Cortex of kidney (tissue), 1 donor: ENCODE results near the gene MRPS35.
"Not testable (repeated sequence)": the region's sequence is repeated elsewhere in the genome, so short reads cannot be mapped to it uniquely, and the experiment has no call there.

Source experiments
- DNase-seq: peaks from one replicate; lab custom pipeline; 2025; lab: John Stamatoyannopoulos, UW

Gene MRPS35

GRCh38 chr12:27709212-27709931 lies 1.3 kb upstream of the MRPS35 start:
- DNase-seq, result no peak

GRCh38 chr12:27709932-27710591 lies 570 bp upstream of the MRPS35 start:
- no peak for DNase-seq

- no peak for DNase-seq
Observed at GRCh38 chr12:27711317-27711682, 668 bp downstream of the MRPS35 start.

DNA sequence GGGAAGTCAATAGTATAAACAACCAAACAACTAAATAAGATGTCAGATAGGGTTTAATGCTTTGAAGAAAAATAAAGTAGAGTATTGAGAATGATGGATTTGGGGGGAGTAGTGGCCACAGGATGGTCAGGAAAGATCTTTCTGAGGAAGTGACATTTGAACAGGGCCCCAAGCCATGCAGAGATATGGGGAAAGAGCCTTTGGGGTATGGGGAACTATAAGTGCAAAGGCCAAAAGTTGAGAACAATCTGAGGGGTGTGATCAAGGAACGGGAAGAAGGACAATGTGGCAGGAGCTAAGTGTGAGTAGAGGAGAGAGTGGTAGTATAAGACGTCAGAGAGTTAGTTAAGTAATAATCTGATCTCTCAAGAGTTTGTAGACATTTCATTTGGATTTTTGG lies 1.3 kb downstream of the MRPS35 start:
- DNase-seq, result no peak

DNA sequence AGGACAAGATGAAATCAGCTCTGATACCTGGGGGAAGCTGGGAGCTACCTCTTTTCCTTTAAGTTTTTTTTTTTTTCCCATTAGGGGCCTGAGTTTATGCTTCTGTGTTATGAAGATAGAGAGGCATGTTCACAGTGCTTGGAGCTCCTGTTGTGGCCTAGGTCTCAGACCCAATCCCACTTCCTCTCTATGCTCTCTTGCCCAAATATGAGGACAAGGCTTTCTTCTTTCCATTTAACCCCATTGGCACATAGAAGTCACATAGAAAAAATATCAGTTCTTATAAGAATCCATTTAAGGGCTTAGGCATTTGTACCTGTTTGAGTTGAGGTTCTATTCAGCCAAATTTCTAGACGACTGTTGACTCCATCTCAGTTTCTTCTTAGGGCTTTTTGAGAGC lies 12.6 kb downstream of the MRPS35 start:
- no peak for DNase-seq

- no peak for DNase-seq
Observed at GRCh38 chr12:27730097-27730588, 19.5 kb downstream of the MRPS35 start.

- DNase-seq, result no peak
Observed at GRCh38 chr12:27732281-27732680, 21.6 kb downstream of the MRPS35 start.

- no peak for DNase-seq
Observed at GRCh38 chr12:27733052-27733656, 22.5 kb downstream of the MRPS35 start.

DNA sequence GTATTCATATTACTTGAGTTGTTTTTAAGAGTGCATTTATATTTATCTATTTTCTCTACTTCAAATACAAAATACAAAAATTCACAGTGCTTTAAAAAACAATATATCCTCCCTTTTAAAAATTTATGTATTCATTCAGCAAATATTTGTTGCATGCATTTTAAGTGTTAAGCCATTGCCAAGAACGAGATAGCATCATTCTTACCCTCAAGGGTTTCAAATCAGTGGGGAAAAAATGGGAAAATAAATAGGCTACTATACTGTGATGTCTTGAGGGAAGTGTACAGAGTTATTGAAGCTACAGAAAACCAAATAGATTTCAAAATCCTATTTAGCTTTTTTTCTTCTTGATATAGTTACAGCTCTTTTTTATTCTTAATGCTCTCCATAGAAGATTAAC lies 23.2 kb downstream of the MRPS35 start:
- DNase-seq, result no peak

DNA sequence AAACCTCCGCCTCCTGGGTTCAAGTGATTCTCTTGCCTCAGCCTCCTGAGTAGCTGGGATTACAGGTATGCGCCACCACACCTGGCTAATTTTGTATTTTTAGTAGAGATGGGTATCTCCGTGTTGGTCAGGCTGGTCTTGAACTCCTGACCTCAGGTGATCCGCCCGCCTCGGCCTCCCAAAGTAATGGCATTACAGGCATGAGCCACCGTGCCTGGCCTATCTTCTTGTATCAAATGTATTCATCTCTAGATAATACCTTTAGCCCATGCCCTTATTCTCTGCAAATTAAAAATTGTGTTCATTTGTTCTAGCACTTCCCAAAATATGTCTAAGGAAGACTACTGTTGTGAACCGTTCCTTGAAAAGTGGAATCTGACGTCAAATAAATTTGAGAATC lies 23.7 kb downstream of the MRPS35 start:
- DNase-seq, result not testable (repeated sequence)

- DNase-seq, result no peak
Observed at GRCh38 chr12:27743601-27744000, 33.0 kb downstream of the MRPS35 start.

DNA sequence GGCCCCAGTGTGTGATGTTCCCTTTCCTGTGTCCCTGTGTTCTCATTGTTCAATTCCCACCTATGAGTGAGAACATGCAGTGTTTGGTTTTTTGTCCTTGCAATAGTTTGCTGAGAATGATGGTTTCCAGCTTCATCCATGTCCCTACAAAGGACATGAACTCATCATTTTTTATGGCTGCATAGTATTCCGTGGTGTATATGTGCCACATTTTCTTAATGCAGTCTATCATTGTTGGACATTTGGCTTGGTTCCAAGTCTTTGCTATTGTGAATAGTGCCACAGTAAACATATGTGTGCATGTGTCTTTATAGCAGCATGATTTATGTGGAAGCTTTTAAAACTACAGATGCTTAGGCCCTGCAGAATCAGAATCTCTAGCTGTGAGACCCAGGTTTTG lies 35.1 kb downstream of the MRPS35 start:
- not testable (repeated sequence) for DNase-seq

DNA sequence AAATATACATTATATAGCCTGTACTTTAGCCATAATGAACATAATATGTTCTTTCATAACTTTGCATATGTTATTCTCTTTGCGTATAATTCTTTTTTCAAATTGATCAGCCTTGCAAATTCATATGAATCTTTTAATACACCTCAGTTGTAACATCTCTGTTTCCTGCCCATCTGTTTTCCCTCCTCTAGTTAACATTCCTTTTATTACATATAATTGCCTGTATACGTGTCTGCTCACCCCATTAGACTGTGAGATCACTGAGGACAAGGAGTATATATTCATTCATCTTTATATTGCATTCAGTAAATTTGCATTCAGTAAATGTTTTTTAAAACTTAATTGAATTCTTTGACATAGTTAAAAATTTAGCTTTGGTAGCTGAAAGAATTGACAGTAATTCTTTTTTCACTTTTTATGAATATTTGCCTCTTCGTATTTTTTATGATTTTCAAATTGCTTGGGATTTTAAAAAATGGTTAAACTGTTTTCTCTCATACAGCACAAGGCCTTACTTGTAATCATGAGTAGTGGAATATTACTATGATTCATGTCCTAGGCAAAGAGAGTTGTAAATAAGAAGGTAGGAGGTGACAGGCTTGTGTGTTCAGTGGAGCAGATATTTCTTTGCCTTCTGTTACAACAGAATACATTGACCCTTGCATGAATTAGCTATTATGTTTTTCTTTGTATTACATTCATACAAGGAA lies 36.6 kb downstream of the MRPS35 start:
- no peak for DNase-seq

DNA sequence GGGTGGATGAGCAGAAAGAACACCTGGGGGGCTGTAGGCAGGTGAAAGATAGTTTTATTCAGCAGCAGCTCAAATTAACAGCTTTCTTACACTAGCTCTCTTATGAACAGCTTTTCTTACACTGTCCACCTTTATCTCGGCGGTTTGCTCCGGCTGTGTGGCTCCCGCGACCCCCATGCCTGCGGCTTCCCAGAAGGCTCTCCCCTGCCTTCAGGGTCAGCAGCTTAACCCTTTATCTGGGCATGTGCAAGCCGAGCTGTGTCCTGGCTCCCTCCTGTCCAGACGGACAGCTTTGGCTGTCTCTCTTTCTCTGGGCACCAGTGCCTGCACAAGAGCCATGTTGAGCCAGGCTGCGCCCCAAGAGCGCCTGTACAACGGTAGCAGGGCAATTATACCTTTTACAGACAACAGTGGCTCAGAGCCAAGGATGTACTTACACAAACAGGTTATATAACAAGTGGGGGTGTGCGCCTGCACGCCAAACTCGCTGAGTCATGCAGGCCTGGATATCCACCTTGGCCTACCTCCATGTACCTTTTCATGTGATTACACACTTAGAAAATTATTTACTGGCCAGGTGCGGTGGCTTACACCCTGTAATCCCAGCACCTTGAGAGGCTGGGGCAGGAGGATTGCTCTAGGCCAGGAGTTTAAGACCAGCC lies 40.9 kb downstream of the MRPS35 start:
- DNase-seq, result no peak

DNA sequence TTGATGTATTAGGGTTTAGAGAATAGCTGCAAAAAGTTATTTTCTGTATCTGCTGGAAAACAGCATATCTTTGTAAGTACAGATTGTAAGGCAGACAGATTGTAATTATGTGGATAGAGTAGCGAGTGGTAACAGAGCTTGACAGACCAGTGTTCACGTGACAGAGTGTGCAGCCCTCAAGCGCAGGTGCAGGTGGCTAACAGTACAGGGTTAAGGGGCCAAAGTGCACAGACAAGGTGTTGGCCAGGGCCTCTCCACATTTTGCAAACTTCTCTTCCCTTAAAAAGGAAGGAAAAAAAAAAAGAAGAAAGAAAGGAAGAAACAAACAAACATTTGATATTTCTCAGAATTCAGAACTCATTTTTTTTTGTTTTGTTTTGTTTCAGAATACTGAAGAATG lies 44.2 kb downstream of the MRPS35 start:
- no peak for DNase-seq

DNA sequence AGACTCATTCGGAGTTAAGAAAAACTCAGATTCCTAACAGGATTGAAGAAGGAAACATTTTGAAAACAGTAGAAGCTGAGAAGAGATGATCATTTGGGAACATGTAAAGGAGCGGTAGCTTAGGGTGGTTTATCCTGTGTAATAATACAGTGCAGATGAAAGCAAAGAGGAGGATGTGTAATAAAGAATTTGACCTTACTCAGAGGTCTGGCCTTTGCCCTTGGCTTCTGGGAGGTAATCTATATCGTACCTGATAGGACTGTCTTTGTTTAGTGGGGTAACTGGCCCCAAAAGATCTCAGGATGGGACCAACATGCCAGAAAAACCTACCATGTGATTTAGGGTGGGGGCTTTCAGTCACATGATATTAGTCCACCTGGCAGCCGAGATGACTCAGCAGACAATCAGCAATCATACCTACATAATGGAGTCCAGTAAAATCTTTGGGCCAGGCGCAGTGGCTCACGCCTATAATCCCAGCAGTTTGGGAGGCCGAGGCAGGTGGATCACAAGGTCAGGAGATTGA lies 46.1 kb downstream of the MRPS35 start:
- DNase-seq, result no peak

- DNase-seq, result no peak
Observed at GRCh38 chr12:27762757-27763156, 52.1 kb downstream of the MRPS35 start.

DNA sequence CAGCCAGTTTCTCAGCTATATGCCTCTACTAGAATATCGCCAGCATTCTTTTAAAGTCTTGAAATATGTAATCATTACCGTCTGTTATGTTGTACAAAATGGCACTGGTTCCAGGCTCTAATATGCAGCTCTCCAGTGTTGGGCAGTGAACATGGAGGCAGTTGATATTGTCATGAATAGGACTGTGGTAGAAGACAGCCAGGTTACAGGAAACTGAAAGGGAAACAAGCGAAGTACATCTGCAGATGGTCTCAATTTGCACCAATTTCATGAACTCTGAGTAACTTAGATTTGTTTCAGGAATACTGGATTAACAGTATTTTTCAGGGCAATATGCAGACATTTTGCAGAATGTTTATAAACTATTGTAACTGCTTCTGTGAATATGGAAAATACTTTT lies 56.0 kb downstream of the MRPS35 start:
- no peak for DNase-seq

DNA sequence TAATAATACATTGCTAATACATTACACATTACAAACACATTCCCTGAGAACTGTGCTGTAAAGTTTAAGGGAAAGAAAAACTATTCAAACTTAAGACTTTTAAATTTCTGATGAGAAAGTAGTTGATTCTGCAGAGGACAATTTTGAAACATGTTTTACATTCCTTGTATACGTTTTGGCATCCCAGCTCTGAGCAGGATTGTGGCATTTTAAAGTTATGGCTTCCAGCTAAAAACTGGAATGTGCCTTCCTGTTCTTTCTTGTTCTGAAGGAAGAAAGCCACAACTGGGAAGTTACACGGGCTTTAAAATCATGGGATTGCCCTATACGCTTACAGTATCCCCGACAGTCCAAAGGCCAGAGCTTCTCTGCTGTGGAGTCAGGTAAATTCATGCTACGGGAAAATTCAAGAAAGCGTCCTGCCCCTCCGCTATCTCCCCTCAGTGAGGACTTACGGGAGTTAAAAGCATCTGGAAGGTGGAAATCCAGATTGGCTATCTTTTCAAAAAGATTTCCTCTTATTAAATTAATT lies 58.6 kb downstream of the MRPS35 start:
- DNase-seq, result no peak

DNA sequence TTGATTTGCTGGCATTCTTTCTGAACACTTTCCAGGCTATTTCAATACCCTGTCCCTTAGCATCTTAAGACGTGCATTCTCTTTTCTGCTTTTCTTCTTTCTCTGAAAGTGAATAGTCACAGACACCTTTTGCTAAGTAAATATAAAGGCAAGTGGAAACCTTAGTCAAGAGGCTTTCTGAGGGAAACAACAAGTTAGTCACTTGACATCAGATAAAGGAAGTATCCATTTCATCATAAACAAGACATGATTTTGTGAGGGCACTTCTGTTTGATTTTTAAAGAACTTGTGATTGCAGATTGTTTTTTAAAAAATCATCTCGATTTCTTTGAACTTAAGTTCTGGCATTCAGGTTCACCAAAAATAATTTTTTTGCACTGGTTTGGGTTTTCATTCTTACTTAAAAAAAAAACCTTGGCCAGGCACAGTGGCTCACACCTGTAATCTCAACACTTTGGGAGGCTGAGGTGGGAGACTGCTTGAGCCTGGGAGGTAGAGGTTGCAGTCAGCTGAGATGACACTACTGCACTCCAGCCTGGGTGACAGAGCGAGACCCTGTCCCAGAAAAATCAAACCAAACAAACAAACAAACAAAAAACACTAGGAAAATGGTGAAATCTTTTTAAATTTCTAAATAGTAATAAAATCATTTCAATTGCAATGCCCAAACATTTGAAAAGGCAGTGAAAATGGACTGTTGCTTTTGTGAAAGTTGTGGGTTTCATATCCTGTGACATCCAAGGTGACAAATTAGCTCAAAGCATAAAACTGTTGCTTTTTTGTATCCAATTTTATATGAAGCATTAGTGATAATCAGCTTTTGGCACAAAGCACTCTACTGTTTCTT lies 61.1 kb downstream of the MRPS35 start:
- DNase-seq, result no peak
